Measurements from ENCODE around the gene OAS3.

DNA sequence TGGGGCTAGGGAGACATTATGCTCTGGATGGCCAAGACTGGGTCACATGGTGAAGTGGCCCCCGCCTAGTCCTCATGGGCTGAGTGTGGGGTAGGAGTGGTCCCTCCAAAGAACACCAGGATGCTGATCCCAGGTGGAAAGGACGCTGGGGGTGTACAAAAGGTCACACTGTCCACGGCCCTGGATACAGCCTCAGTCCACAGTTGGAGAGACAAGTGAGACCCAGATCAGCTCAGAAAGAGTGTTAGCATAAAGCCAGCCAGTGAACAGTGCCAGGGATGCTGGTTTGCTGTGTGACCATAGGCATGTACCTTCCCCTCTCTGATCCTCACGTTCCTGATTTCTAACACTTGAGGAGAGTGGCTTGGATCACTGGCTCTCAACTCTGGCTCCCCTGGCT lies 26.6 kb downstream of the OAS3 start:
- no peak for TF ChIP-seq EZH2 (IDR thresholded peaks at IDR 0.05; ENCODE audit: insufficient read depth, poor library complexity, severe bottlenecking)
- no peak for TF ChIP-seq EZH2phosphoT487 (IDR thresholded peaks at IDR 0.05; ENCODE audit: insufficient read depth, low read depth)

Data from GM23248 (cell line).